Mesenchymal stem cell (in vitro differentiated cells and primary cell): ENCODE data around the gene ZNF282.
A peak's percentile ranks its signal among the peaks of the same experiment; 100 is the strongest.

Experiments
- DNase-seq: peaks from one replicate; pipeline ENCODE4 v3.0.0-alpha.2; 2013
- H2AFZ ChIP-seq: one replicate; pipeline ENCODE4 v1.6.1; 2013; ENCODE audit warnings: low read depth, mild to moderate bottlenecking, control low read depth, inconsistent platforms, low read length, moderate library complexity
- H2AK5ac ChIP-seq: 2 replicates; pipeline ENCODE4 v1.6.1; 2013; ENCODE audit warnings: low read length, moderate library complexity, mild to moderate bottlenecking, inconsistent platforms; ENCODE audit not compliant: severe bottlenecking
- H2BK120ac ChIP-seq: one replicate; pipeline ENCODE4 v1.6.1; 2013; ENCODE audit warnings: low read depth, mild to moderate bottlenecking, inconsistent platforms, low read length, moderate library complexity
- H2BK12ac ChIP-seq, 2 experiments: one replicate each; pipeline ENCODE4 v1.6.1; 2013; ENCODE audit warnings: inconsistent platforms in 2 of 2, low read length in 2 of 2, mild to moderate bottlenecking in 2 of 2, moderate library complexity in 2 of 2, control low read depth in 1 of 2
- H2BK15ac ChIP-seq: one replicate; pipeline ENCODE4 v1.6.1; 2013; ENCODE audit warnings: mild to moderate bottlenecking, low read depth, inconsistent platforms; ENCODE audit not compliant: poor library complexity, severe bottlenecking
- H2BK5ac ChIP-seq: 2 replicates; pipeline ENCODE4 v1.6.1; 2013; ENCODE audit warnings: low read depth, mild to moderate bottlenecking, low read length, control low read depth, inconsistent platforms; ENCODE audit not compliant: poor library complexity, severe bottlenecking
- H3K14ac ChIP-seq, 2 experiments: one replicate each; pipeline ENCODE4 v1.6.1; 2013; ENCODE audit warnings: inconsistent platforms in 2 of 2, low read length in 2 of 2, control low read depth in 1 of 2, mild to moderate bottlenecking in 1 of 2, moderate library complexity in 1 of 2
- H3K18ac ChIP-seq, 2 experiments: one replicate each; pipeline ENCODE4 v1.6.1; 2013; ENCODE audit warnings: inconsistent platforms in 2 of 2, low read length in 2 of 2, control low read depth in 1 of 2, low read depth in 1 of 2, mild to moderate bottlenecking in 1 of 2
- H3K23ac ChIP-seq, 2 experiments: one replicate each; pipeline ENCODE4 v1.6.1; 2013; ENCODE audit warnings: inconsistent platforms in 2 of 2, low read length in 2 of 2, mild to moderate bottlenecking in 2 of 2, moderate library complexity in 2 of 2, control low read depth in 1 of 2
- H3K27ac ChIP-seq: 2 replicates; pipeline ENCODE4 v1.5.1; 2013; ENCODE audit warnings: mild to moderate bottlenecking, moderate library complexity, low read length, control low read depth, inconsistent platforms; ENCODE audit not compliant: poor library complexity, severe bottlenecking
- H3K27me3 ChIP-seq, 2 experiments: 2 replicates each; pipeline versions ENCODE4 v1.6.1 to v1.7.0; 2013; ENCODE audit warnings: low read length in 2 of 2, mild to moderate bottlenecking in 2 of 2, moderate library complexity in 2 of 2, control low read depth in 1 of 2, inconsistent platforms in 1 of 2; ENCODE audit not compliant: control insufficient read depth in 1 of 2, insufficient read depth in 1 of 2
- H3K36me3 ChIP-seq, 2 experiments: 2 replicates each; pipeline versions ENCODE4 v1.6.1 to v1.7.0; 2013; ENCODE audit warnings: low read length in 2 of 2, control low read depth in 1 of 2, inconsistent platforms in 1 of 2, low read depth in 1 of 2, mild to moderate bottlenecking in 1 of 2; ENCODE audit not compliant: insufficient read depth in 2 of 2, control insufficient read depth in 1 of 2
- H3K4ac ChIP-seq, 2 experiments: one replicate each; pipeline ENCODE4 v1.6.1; 2013; ENCODE audit warnings: inconsistent platforms in 2 of 2, low read length in 2 of 2, mild to moderate bottlenecking in 2 of 2, moderate library complexity in 2 of 2, control low read depth in 1 of 2, low read depth in 1 of 2
- H3K4me1 ChIP-seq: 2 replicates; pipeline ENCODE4 v1.6.1; 2013; ENCODE audit warnings: low read depth, low read length, control low read depth; ENCODE audit not compliant: control insufficient read depth, insufficient read depth
- H3K4me2 ChIP-seq: 2 replicates; pipeline ENCODE4 v1.6.1; 2013; ENCODE audit warnings: low read length, mild to moderate bottlenecking, inconsistent platforms; ENCODE audit not compliant: poor library complexity, severe bottlenecking
- H3K4me3 ChIP-seq, 2 experiments: 2 replicates each; pipeline versions ENCODE4 v1.5.1 to v1.7.0; 2013; ENCODE audit warnings: low read length in 2 of 2, mild to moderate bottlenecking in 2 of 2, control low read depth in 1 of 2, low read depth in 1 of 2; ENCODE audit not compliant: insufficient read depth in 1 of 2
- H3K79me1 ChIP-seq: replicated peaks from 2 replicates; pipeline ENCODE4 v1.6.1; 2013; ENCODE audit warnings: mild to moderate bottlenecking, control low read depth, low read length, inconsistent platforms; ENCODE audit not compliant: poor library complexity, severe bottlenecking
- H3K9ac ChIP-seq: 2 replicates; pipeline ENCODE4 v1.7.0; 2013; ENCODE audit warnings: mild to moderate bottlenecking, low read length, moderate library complexity
- H3K9me3 ChIP-seq: 2 replicates; pipeline ENCODE4 v1.7.0; 2013; ENCODE audit warnings: mild to moderate bottlenecking, low read length; ENCODE audit not compliant: control insufficient read depth
- H4K8ac ChIP-seq: one replicate; pipeline ENCODE4 v1.6.1; 2013; ENCODE audit warnings: inconsistent platforms, mild to moderate bottlenecking, low read length, moderate library complexity
- H4K91ac ChIP-seq: one replicate; pipeline ENCODE4 v1.6.1; 2013; ENCODE audit warnings: mild to moderate bottlenecking, low read length, inconsistent platforms
- WGBS: methylation state at CpG from one replicate; pipeline ENCODE4 v1.1.7; 2013; ENCODE audit warnings: mixed read lengths; 5-methylcytosine and 5-hydroxymethylcytosine counted together

The ZNF282 gene

GRCh38 chr7:149220534-149220933 is 25.2 kb downstream of the ZNF282 start:
- Histone ChIP-seq H3K14ac (no peak overlapping the region), H3K9me3 (no peaks in the 10 kb centered on the region), H2BK15ac (no peak overlapping the region), H3K4me1 (peaks cover 11% of the 10 kb centered on the region), H3K4ac (no peak overlapping the region), H2BK120ac (no peak overlapping the region), H4K91ac (no peak overlapping the region), H3K23ac (no peak overlapping the region), H2BK12ac (no peak overlapping the region), H2AK5ac (no peak overlapping the region), H4K8ac (no peak overlapping the region), H3K18ac (no peak overlapping the region), H3K79me1 (peaks cover 41% of the 10 kb centered on the region), H2AFZ (no peak overlapping the region), H3K4me3 (no peak overlapping the region), H2BK5ac (no peak overlapping the region), H3K4me2 (no peak overlapping the region), H3K36me3 (peaks cover 78 to 81% of the 10 kb centered on the region in 2 experiments), H3K27ac (peak overlapping the region; percentile 39), H3K9ac (no peak overlapping the region), H3K27me3 (no peaks in the 10 kb centered on the region)
- peak; percentile 88 for DNase-seq
- WGBS, result 66% methylated on average over 6 of the region's 6 CpGs

DNA sequence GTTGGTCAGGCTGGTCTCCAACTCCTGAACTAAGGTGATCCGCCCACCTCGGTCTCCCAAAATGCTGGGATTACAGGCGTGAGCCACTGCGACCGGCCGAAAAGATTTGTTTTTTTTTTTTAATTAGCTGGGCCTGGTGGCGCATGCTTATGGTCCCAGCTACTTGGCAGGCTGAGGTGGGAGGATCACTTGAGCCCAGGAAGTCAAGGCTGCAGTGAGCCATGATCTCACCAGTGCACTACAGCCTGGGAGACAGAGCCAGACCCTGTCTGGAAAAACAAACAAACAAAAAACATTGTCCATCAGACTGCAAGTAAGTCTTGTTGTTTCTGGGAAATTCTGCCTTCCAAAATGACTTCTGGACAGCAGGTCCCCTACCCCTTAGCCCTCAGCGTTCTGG is 27.8 kb downstream of the ZNF282 start:
- no peak overlapping the region for H2BK15ac ChIP-seq
- no peak overlapping the region for H3K9ac ChIP-seq
- no peak overlapping the region for H3K4ac ChIP-seq
- no peak overlapping the region for H3K14ac ChIP-seq
- H3K79me1 ChIP-seq, result peaks cover 30% of the 10 kb centered on the region
- H3K18ac ChIP-seq, result no peak overlapping the region
- H2AK5ac ChIP-seq, result no peak overlapping the region
- H3K9me3 ChIP-seq, result no peaks in the 10 kb centered on the region
- no peak overlapping the region for H3K23ac ChIP-seq
- no peak overlapping the region for H2BK120ac ChIP-seq
- peaks cover 59 to 71% of the 10 kb centered on the region in 2 experiments for H3K36me3 ChIP-seq
- no peak overlapping the region for H4K91ac ChIP-seq
- peaks cover 11% of the 10 kb centered on the region for H3K4me1 ChIP-seq
- H3K27me3 ChIP-seq, result no peaks in the 10 kb centered on the region
- DNase-seq, result no peak
- no peak overlapping the region for H2BK5ac ChIP-seq
- 95% methylated on average over 8 of the region's 8 CpGs for WGBS
- no peak overlapping the region for H3K27ac ChIP-seq
- H2AFZ ChIP-seq, result no peak overlapping the region
- H4K8ac ChIP-seq, result no peak overlapping the region
- no peak overlapping the region for H2BK12ac ChIP-seq
- no peak overlapping the region for H3K4me3 ChIP-seq
- no peak overlapping the region for H3K4me2 ChIP-seq

GRCh38 chr7:149223761-149224160 is 28.4 kb downstream of the ZNF282 start:
- no peak overlapping the region for H4K91ac ChIP-seq
- WGBS, result 97% methylated on average over 23 of the region's 39 CpGs
- no peak overlapping the region for H3K4ac ChIP-seq
- H3K23ac ChIP-seq, result no peak overlapping the region
- no peak overlapping the region for H3K14ac ChIP-seq
- peaks cover 53 to 66% of the 10 kb centered on the region in 2 experiments for H3K36me3 ChIP-seq
- no peak overlapping the region for H2BK15ac ChIP-seq
- no peak for DNase-seq
- no peak overlapping the region for H2BK120ac ChIP-seq
- no peak overlapping the region for H2BK5ac ChIP-seq
- H3K4me3 ChIP-seq, result no peak overlapping the region
- no peaks in the 10 kb centered on the region for H3K27me3 ChIP-seq
- H3K27ac ChIP-seq, result no peak overlapping the region
- H3K9ac ChIP-seq, result no peak overlapping the region
- H4K8ac ChIP-seq, result no peak overlapping the region
- peaks cover 25% of the 10 kb centered on the region for H3K79me1 ChIP-seq
- no peaks in the 10 kb centered on the region for H3K9me3 ChIP-seq
- H3K4me1 ChIP-seq, result peaks cover 9% of the 10 kb centered on the region
- no peak overlapping the region for H3K4me2 ChIP-seq
- H2AK5ac ChIP-seq, result no peak overlapping the region
- no peak overlapping the region for H3K18ac ChIP-seq
- H2BK12ac ChIP-seq, result no peak overlapping the region
- H2AFZ ChIP-seq, result no peak overlapping the region

GRCh38 chr7:149224352-149224751 is 29.0 kb downstream of the ZNF282 start:
- no peaks in the 10 kb centered on the region for H3K9me3 ChIP-seq
- no peak overlapping the region for H3K4ac ChIP-seq
- no peak overlapping the region for H2AK5ac ChIP-seq
- H3K14ac ChIP-seq, result no peak overlapping the region
- no peak overlapping the region for H2BK5ac ChIP-seq
- H3K36me3 ChIP-seq, result peaks cover 47 to 65% of the 10 kb centered on the region in 2 experiments
- no peak overlapping the region for H2BK120ac ChIP-seq
- no peak overlapping the region for H2BK15ac ChIP-seq
- no peaks in the 10 kb centered on the region for H3K27me3 ChIP-seq
- H4K91ac ChIP-seq, result no peak overlapping the region
- peaks cover 21% of the 10 kb centered on the region for H3K79me1 ChIP-seq
- H2BK12ac ChIP-seq, result no peak overlapping the region
- H4K8ac ChIP-seq, result no peak overlapping the region
- 96% methylated on average over 37 of the region's 37 CpGs for WGBS
- H3K23ac ChIP-seq, result peak overlapping the region in 1 of 2 experiments; percentile 73
- no peak overlapping the region for H3K27ac ChIP-seq
- H3K4me3 ChIP-seq, result no peak overlapping the region
- H3K4me1 ChIP-seq, result peaks cover 10% of the 10 kb centered on the region
- no peak overlapping the region for H2AFZ ChIP-seq
- no peak for DNase-seq
- H3K4me2 ChIP-seq, result no peak overlapping the region
- no peak overlapping the region for H3K18ac ChIP-seq
- no peak overlapping the region for H3K9ac ChIP-seq
